ENCODE results near the gene PLCL1. TPM values are rescaled to one million over a fixed set of nuclear protein-coding genes. Genes with fewer than 3 reads are reported as not detected.
"Not testable (repeated sequence)": the region's sequence is repeated elsewhere in the genome, so short reads cannot be mapped to it uniquely, and the experiment has no call there.

The PLCL1 gene
- total RNA-seq, 1 experiment from 2014 or later: not detected

DNA sequence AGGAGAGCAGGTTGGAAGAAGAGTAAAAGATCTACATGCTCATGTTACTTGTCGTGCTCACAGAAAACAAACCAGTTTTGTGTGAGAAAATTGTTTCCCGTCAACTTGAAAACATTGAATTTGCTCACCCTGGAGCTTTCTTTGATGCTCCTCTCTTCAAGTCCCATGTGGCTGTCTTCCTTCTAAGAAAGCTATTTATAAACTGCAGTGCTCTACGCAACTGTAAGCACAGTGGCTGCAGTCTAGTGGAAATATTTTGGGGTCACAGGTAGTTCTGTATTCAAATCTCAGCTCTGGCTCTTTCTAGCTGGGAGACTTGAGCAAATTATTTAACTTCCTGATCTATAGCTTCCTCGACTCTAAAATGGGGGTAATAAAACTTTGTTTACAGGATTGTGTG, 211.8 kb downstream of the PLCL1 start:
- DNase-seq (ENCODE audit: low spot score): no peak
- in situ Hi-C loops (cut with HindIII; ENCODE audit: low sequenced_read_pairs): no loop called here

DNA sequence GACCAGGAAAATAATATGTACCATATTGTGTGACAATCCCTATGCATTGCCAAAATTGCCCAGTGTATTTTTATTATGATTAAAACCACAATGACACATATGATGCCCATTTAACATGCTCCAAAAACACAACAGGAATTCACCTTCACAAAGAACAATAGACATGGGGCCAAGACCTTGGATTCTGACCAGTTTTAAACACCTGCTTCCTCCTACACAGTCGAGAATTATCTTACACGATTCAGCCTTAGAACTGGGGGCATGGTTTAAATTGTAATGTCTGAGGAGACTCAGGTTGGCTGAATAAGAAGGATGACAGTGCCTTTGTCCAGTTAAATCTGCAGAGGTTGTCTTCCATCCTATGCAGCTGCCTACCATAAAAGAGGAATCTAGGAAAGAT, 212.7 kb downstream of the PLCL1 start:
- DNase-seq (ENCODE audit: low spot score): no peak
- in situ Hi-C loops (cut with HindIII; ENCODE audit: low sequenced_read_pairs): no loop called here

DNA sequence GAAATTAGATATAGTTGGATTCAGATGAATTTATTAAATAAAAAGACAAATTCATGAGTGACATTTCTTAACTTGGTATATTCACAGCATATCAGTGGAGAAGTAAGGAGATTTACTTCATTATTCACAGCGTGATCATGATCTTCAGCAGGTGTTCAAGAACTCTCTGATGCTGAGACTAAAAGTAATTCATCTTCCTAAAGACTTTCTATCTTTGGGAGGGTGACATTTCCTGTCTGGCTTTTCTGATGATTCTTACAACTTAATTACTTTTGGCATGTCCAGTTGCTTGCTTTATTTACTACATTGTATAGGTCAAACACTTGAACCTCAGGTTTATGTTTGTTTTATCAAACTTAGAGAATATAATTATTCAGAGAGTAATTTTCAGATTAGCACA, 224.6 kb downstream of the PLCL1 start:
- in situ Hi-C loops (cut with HindIII; ENCODE audit: low sequenced_read_pairs): no loop called here
- DNase-seq (ENCODE audit: low spot score): no peak

DNA sequence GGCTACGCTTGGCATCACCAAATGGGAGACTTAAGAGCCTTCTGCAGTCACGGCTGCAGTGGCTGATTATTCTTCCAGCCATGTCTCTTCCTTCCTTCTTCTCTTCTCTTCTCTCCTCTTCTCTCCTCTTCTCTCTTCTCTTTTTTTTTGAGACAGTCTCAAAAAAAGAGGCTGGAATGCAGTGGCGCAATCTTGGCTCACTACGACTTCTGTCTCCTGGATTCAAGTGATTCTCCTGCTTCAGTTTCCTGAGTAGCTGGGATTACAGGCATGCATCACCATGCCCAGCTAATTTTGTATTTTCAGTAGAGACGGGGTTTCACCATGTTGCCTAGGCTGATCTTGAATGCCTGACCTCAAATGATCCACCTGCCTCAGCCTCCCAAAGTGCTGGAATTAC, 225.2 kb downstream of the PLCL1 start:
- DNase-seq (ENCODE audit: low spot score); in situ Hi-C loops (cut with HindIII; ENCODE audit: low sequenced_read_pairs): not testable (repeated sequence)

DNA sequence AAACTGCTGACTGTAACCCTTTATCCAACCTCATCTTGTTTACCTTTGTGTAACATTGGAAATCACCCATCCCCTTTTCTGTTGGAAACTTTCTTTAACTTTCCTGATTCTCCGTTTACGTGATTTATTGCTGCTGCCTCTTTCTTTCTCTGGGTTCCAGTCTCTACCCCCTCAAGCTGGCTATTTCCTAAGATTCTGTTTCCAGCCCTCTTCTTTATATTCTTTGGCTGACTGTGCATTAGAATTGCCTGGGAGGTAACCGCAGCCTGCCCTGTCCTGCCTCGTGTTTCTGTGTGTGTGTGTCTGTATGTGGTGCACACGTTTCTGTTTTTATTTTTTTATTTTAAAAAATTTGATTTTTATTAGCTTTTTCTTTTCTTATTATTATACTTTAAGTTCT, 229.2 kb downstream of the PLCL1 start:
- DNase-seq (ENCODE audit: low spot score): no peak
- in situ Hi-C loops (cut with HindIII; ENCODE audit: low sequenced_read_pairs): no loop called here

DNA sequence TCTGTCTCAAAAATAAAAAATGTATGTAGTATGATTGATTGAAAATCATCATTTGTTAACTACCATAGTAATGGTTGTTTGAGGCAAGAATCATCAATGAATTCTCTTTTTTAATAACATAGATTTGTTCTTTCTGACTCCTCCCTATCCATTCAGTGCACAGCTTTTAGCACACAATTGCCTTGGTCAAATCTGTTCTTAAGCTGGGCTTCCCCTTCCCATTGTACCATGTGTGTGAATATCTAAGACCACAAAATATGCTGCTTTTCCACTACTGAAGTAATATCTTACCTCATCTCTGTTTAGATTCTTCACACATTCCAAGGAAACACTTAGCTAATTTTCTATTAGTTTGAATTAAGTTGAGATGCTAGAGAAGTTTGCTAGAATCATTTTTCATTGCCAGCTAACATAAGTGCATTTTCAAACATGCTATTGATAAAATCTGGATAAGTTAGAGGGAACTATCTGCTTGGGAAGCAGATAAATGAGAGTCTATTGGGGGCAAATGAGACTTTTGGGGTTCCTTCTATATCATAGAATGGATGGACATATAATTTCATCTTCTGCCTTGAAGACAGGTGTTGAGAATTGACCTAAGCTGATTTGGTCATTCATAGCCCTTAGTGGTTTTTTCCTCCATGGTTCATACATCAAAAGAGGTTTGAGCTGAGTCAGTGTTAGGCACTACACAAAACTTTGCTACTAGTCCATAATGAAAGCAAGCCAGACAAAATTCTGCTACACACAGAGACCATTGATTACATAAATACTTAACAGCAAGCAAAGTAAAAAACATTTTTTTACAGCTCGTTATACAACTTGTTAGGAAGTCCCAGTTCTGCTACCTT, 231.9 kb downstream of the PLCL1 start:
- in situ Hi-C loops (cut with HindIII; ENCODE audit: low sequenced_read_pairs): no loop called here
- no peak for DNase-seq (ENCODE audit: low spot score)

DNA sequence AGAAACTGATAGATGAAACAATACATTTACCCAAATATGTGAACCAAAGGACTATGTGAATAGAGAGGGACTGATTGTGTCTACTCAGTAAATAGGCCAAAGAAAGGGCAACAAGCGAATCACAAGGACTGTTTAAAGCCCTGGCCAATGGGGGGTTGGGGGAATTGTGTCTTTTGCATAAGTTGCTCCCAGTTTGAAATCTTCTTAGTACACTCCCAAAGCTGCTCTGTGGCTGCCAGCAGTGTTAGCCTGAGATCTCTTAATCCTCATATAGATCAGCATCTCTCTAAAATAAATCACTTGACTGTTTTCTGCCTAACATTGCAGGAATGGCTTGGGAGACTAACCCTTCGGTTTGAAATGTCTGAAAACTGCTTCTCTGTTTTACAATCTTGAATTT, 236.4 kb downstream of the PLCL1 start:
- DNase-seq (ENCODE audit: low spot score): no peak
- in situ Hi-C loops (cut with HindIII; ENCODE audit: low sequenced_read_pairs): no loop called here

DNA sequence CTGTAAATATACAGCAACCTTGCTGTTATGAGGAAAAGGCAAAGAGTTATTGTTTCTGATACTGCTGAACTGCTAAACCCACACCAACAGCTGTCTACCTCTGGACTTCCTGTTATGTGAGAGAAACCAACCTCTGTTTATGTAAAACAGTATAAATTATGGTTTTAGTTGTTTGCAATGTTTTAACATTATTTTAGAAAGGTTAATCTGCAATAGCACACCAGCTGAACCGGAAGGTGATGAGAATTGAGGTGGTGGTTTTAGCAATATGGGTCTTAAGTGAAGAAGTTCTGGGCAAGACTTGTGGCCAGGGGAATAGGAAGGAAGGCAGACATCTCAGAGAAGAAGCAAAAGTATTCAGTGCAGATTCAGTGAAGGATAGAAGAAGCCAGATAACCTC, 237.8 kb downstream of the PLCL1 start:
- no peak for DNase-seq (ENCODE audit: low spot score)
- in situ Hi-C loops (cut with HindIII; ENCODE audit: low sequenced_read_pairs): no loop called here

DNA sequence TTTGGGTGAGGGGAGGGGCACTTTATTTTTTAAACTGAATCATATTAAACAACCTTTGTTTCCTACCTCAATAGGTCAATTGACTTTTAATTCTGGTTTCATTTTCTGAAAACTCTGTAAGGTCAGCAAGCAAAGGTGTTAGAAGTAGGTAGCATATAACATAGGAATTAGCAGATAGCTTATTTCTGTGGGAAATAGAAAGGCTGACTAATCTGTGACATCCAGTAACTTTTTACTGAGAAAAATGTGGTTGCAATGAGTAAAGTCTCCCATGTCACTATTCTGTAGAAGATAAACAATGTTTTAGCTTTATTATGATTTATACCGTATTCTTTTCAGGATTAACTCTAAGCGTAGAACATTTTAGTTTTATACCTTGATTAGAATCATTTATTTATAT, 240.4 kb downstream of the PLCL1 start:
- in situ Hi-C loops (cut with HindIII; ENCODE audit: low sequenced_read_pairs): no loop called here
- no peak for DNase-seq (ENCODE audit: low spot score)

DNA sequence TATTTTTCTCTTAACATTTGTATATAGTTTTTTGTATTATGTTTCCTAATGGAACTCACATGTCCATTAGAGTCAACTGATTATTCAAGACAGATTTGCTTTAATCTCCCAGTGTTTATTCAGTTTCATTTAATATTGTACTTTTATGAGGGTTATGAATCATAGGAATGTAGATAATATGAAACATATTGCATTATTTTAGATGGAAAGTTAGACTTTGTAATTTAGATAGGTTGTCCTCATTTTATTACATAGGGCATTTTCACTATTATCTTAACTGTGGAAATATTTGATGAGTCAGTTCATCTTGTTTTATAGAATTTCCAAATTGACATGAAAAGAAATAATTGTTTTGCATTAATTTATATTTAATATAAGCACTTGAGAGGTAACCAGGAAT, 240.8 kb downstream of the PLCL1 start:
- DNase-seq (ENCODE audit: low spot score): no peak
- in situ Hi-C loops (cut with HindIII; ENCODE audit: low sequenced_read_pairs): no loop called here

DNA sequence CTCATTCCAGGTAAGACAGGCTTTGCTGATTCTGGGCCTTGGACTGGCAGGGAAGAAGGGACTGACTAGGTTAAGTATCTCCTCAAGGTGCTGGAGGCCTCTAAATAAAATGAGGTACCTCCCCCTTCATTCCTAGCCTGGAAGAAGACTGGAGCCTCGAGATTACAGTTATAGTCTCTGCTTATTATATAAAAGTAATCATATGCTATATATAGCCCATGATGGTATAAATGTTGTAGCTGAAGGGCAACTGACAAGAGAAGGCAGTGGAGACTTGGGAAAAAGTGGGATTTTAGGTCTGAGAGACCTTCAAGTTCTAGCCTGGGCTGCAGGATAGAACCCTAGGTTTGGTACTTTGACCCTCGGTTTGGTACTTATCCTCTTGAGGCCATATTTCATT, 248.3 kb downstream of the PLCL1 start:
- DNase-seq (ENCODE audit: low spot score): no peak
- in situ Hi-C loops (cut with HindIII; ENCODE audit: low sequenced_read_pairs): no loop called here

DNA sequence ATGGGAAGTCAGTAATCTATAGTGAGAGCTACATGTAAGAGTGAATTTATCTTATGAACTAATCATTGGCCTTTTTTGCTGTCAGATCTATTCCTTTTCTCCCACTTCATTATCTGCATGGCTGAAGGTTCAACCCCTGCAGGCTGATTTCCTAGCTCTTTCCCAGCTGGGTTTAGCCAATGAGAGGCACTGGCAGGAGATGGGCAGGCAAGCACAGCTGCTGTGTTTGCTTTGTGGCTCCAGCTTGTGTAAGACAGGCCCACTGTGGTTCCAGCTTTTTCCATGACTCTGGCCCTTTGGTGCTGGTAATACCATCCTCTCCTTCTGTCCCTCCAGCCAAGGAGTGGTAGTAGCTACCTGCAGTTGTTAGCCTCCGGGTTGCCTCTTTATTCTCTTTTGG, 248.8 kb downstream of the PLCL1 start:
- in situ Hi-C loops (cut with HindIII; ENCODE audit: low sequenced_read_pairs): no loop called here
- DNase-seq (ENCODE audit: low spot score): no peak

DNA sequence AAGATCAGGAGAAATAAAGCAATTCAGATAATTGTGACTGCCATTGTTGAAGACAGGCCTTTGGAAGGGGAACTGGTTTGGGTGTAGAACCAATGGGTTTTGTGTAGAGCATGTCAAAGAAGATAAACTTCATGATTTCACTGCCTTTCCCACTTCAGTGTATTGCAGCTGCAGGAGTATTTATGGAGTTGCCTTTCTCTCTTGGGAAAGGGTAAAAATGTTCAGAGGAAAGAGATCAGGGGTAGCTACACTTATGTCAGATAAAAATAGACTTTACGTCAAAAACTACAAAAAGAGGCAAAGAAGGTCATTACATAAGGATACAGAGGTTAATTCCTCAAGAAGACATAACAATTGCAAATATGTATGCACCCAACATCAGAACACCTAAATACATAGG, 249.4 kb downstream of the PLCL1 start:
- no peak for DNase-seq (ENCODE audit: low spot score)
- in situ Hi-C loops (cut with HindIII; ENCODE audit: low sequenced_read_pairs): no loop called here

DNA sequence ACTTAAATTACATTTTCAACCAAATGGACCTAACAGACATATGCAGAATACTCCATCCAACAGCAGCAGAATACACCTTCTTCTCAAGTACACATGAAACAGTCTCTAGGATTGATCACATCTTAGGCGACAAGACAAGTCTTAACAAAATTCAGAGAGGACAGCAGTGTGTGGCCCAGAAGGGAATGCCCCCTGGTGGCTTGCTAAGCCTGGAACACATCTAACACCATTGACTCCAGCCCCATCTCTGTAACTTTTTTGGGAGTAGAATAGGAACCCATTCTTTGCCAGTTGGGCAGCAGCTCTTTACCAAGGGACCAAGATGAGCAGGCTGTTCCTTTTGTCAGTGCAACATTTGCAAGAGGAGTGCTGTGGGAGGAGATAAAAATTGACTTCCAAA, 249.9 kb downstream of the PLCL1 start:
- in situ Hi-C loops (cut with HindIII; ENCODE audit: low sequenced_read_pairs): no loop called here

DNA sequence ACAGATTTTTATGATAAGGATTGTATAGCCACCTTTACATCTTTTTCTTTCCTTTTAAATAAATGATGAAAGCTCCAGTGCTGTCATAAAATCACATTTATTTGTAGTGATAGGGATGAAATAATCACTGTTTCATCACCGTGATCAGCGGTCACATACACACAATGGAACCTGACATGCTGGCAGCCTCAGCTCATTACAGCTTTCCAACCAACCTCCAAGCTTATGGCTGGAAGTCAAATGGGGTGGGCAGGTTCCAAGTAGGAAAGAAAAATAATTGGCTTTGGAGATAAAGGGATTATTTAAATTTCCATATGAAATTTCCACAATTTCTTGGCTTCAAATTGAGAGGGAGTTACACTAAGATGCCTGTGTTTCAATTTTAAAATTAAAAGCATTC, 251.3 kb downstream of the PLCL1 start:
- peak; percentile 6 for DNase-seq (ENCODE audit: low spot score)
- in situ Hi-C loops (cut with HindIII; ENCODE audit: low sequenced_read_pairs): no loop called here

More for the DNA sequence above, 249.9 kb downstream of the PLCL1 start:
- DNase-seq (ENCODE audit: low spot score): peak; percentile 3

DNA sequence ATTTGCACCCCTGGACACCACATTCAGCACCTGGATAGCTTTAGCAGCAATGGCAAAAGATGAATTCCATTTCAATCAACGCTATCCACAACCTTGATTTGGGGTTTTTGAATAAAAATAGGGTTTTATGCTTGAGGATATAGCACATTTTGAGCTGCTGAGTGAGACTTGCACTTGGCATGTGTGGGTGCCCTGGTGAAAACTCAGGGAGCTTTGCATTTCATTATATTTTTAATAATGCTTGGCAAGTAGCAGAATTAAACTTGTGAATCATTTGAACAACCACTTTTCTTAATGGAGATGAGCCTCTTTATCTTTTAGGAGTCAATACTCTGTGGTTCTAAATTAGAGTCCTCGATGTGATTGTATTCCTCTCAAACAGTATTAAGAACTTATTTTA, 252.4 kb downstream of the PLCL1 start:
- no peak for DNase-seq (ENCODE audit: low spot score)
- in situ Hi-C loops (cut with HindIII; ENCODE audit: low sequenced_read_pairs): no loop called here

DNA sequence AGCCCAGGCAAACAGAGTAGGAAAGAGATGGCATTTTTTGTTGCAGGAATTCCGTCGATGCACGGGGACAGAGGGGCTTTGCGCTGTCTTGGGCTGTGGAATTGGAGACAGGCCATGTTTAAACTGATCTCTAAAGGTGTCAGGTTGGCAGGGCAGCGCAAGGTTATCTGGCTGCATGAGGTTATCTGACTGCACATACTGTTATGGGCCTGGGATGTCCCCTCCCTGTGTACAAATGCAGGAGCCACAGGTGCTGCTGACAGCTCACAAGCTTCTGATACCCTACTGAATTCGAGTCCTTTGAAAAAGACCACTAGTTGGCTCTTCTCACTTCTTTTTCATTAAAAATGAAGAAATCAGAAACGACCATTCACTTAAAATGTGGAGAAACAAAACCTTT, 255.4 kb downstream of the PLCL1 start:
- no peak for DNase-seq (ENCODE audit: low spot score)
- in situ Hi-C loops (cut with HindIII; ENCODE audit: low sequenced_read_pairs): no loop called here

DNA sequence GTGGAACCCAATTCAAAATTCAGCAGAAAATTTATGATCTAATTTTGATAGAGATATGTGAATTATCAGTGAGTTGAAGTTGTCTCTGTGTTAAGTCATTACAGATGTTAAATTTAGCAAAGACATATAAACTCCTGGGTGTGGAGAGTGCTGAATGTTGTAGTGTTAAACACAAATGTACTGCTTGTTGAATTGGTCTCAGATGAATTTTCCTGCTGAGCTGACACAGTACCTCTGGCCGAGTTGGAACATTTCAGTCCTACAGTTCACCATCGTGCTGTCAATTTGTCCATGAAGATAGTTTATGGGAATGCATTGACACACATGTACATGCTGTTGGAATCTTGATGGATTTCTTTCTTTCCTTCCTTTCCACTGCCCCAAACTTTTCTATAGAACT, 255.9 kb downstream of the PLCL1 start:
- DNase-seq (ENCODE audit: low spot score): no peak
- in situ Hi-C loops (cut with HindIII; ENCODE audit: low sequenced_read_pairs): no loop called here

DNA sequence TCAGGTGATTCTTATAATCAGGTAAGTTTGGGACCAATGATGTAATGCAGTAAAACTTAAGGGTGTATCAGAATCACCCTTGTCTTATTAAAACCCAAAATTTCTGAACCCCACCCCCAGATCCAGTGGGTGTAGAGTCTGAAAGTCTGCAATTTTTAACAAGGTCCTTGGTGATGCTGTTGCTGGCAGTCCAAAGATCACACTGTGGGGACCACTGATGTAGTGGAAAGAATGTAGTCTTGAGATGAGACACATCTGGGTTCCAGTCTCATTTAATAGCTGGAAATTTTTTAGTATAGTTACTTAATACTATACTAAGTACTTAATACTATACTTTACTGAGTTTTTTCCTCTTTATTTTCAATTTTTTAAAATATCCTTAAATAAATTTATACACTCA, 258.4 kb downstream of the PLCL1 start:
- in situ Hi-C loops (cut with HindIII; ENCODE audit: low sequenced_read_pairs): no loop called here
- no peak for DNase-seq (ENCODE audit: low spot score)

DNA sequence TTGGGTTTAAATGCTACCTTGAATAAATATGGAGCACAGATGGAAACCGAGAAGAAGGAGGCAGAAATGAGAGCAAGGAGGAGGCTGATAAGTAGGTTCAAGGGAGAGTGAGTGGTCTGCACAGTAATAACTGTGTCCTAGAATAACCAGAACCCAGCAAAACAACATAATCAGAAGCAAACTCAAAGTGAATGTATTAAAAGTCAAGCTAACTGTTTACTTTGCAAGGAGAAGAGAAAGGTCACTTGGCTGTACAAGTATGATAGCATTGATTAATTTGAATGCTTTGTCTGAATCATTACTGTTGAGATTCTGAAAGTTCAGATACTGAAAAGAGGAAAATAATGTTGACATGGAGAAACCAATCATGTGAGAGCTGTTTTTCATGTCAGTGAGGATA, 258.8 kb downstream of the PLCL1 start:
- in situ Hi-C loops (cut with HindIII; ENCODE audit: low sequenced_read_pairs): no loop called here
- DNase-seq (ENCODE audit: low spot score): no peak

DNA sequence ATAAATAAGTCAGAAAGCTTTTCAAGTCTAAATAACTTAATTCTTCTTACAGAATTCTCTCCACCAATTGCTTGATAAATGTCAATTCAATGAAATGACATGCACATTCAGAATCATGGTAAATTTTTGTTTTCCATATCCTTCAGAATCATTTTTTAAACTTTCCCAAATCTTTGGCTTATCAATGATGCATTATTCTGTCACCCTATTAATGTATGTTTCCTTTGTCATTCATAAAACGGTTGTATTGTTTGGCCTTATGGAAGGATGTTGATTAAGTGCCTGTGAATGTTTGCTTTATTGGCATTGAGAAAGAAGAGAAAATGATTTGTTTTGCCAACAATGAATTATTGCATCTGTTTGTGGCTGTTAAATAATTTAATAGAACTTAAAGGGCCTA, 260.9 kb downstream of the PLCL1 start:
- no peak for DNase-seq (ENCODE audit: low spot score)
- in situ Hi-C loops (cut with HindIII; ENCODE audit: low sequenced_read_pairs): no loop called here
